ENCODE measurements around the gene TGIF2LX. TPM values are rescaled to one million over a fixed set of nuclear protein-coding genes. Genes with fewer than 3 reads are reported as not detected.
"Not testable (repeated sequence)": the region's sequence is repeated elsewhere in the genome, so short reads cannot be mapped to it uniquely, and the experiment has no call there.

The TGIF2LX gene
- total RNA-seq = not detected
- long read RNA-seq = 0 reads

- intact Hi-C loops (cut with DNase I, micrococcal nuclease); DNase-seq; ATAC-seq: not testable (repeated sequence)
These were observed at the start of gene TGIF2LX for GRCh38 chrX:89921665-89922064. Gene TGIF2LX, plus strand, starts transcription at chrX:89921908. Its CDS starts 178 bp downstream, at chrX:89922086.

GRCh38 chrX:89922338-89922934 is 728 bp downstream of the TGIF2LX start:
- intact Hi-C loops (cut with DNase I, micrococcal nuclease); ATAC-seq; DNase-seq: not testable (repeated sequence)

- ATAC-seq; intact Hi-C loops (cut with DNase I, micrococcal nuclease); DNase-seq: not testable (repeated sequence)
These were observed 21.4 kb downstream of the TGIF2LX start for GRCh38 chrX:89943077-89943476.

- intact Hi-C loops (cut with DNase I, micrococcal nuclease); DNase-seq; ATAC-seq: not testable (repeated sequence)
These were observed 43.9 kb downstream of the TGIF2LX start for GRCh38 chrX:89965588-89965987.
